CD14-positive monocyte (primary cell): Measurements from ENCODE around the gene ADK. TPM values are rescaled to one million over a fixed set of nuclear protein-coding genes. Genes with fewer than 3 reads are reported as not detected.

Experiments
- DNase-seq, 3 donors: peaks; one replicate each; pipeline ENCODE4 v3.0.0-alpha.2; 2011 to 2022
- H2AFZ ChIP-seq: 2 replicates; pipeline ENCODE4 v1.6.0; 2012; ENCODE audit warnings: mild to moderate bottlenecking, low read depth, low read length, inconsistent platforms; ENCODE audit not compliant: insufficient read depth, poor library complexity, severe bottlenecking
- H3K27ac ChIP-seq, 2 donors: 1 replicate in 1 of 2; 2 replicates in 1 of 2; pipeline ENCODE4 v1.5.1; 2012 to 2013; ENCODE audit warnings: low read length in 2 of 2, control low read depth in 1 of 2, inconsistent platforms in 1 of 2, low read depth in 1 of 2, mild to moderate bottlenecking in 1 of 2
- H3K27me3 ChIP-seq, 2 donors: one replicate each; pipeline versions ENCODE4 v1.6.0 to v1.6.1; 2011 to 2013; ENCODE audit warnings: low read length in 2 of 2; ENCODE audit not compliant: control insufficient read depth in 2 of 2, insufficient read depth in 2 of 2
- H3K36me3 ChIP-seq, 2 donors: replicated peaks in 1 of 2; 1 replicate in 1 of 2; 2 replicates in 1 of 2; pipeline versions ENCODE4 v1.5.1 to v1.6.1; 2012 to 2013; ENCODE audit warnings: low read length in 2 of 2, control low read depth in 1 of 2, inconsistent platforms in 1 of 2, mild to moderate bottlenecking in 1 of 2; ENCODE audit not compliant: insufficient read depth in 2 of 2, control insufficient read depth in 1 of 2
- H3K4me1 ChIP-seq, 2 donors: 1 replicate in 1 of 2; 2 replicates in 1 of 2; pipeline versions ENCODE4 v1.5.1 to v1.6.1; 2012 to 2013; ENCODE audit warnings: low read length in 2 of 2, control low read depth in 1 of 2, inconsistent platforms in 1 of 2, mild to moderate bottlenecking in 1 of 2, moderate library complexity in 1 of 2; ENCODE audit not compliant: insufficient read depth in 2 of 2, control insufficient read depth in 1 of 2
- H3K4me2 ChIP-seq: replicated peaks from 2 replicates; pipeline ENCODE3; 2012; ENCODE audit warnings: low read length, moderate library complexity, mild to moderate bottlenecking; ENCODE audit not compliant: poor library complexity, severe bottlenecking; ENCODE audit errors: extremely low read depth
- H3K4me3 ChIP-seq, 3 experiments: fragments of 200-600 bp in 1 of 3; sonication (generic) in 1 of 3; replicated peaks in 1 of 3; 1 replicate in 2 of 3; 2 replicates in 1 of 3; pipeline ENCODE4 v1.5.1; 2011 to 2013; ENCODE audit warnings: low read length in 3 of 3, mild to moderate bottlenecking in 3 of 3, control low read depth in 2 of 3, low read depth in 2 of 3, inconsistent platforms in 1 of 3, moderate library complexity in 1 of 3
- H3K79me2 ChIP-seq: 2 replicates; pipeline ENCODE4 v1.6.0; 2012; ENCODE audit warnings: mild to moderate bottlenecking, control low read depth, inconsistent platforms, low read length, moderate library complexity; ENCODE audit not compliant: insufficient read depth
- H3K9ac ChIP-seq: 2 replicates; pipeline ENCODE4 v1.6.0; 2017; ENCODE audit warnings: low read length, mild to moderate bottlenecking; ENCODE audit not compliant: insufficient read depth, poor library complexity, severe bottlenecking
- H3K9me3 ChIP-seq, 2 donors: replicated peaks in 1 of 2; 1 replicate in 1 of 2; 2 replicates in 1 of 2; pipeline versions ENCODE4 v1.5.1 to v1.6.1; 2012 to 2013; ENCODE audit warnings: low read length in 2 of 2, control low read depth in 1 of 2; ENCODE audit not compliant: control insufficient read depth in 1 of 2, insufficient read depth in 1 of 2
- H4K20me1 ChIP-seq: 2 replicates; pipeline ENCODE4 v1.6.0; 2012; ENCODE audit warnings: mild to moderate bottlenecking, low read length, control low read depth, moderate library complexity; ENCODE audit not compliant: insufficient read depth
- H3K27ac Mint-ChIP-seq, 7 donors: one replicate each; pipeline ENCODE4 v1.8.0; 2020; ENCODE audit warnings: mild to moderate bottlenecking in 7 of 7, mixed read lengths in 7 of 7, moderate library complexity in 6 of 7, inconsistent platforms in 2 of 7
- H3K27me3 Mint-ChIP-seq, 3 donors: one replicate each; pipeline ENCODE4 v1.8.0; 2021 to 2022; ENCODE audit warnings: low read depth in 3 of 3, mild to moderate bottlenecking in 3 of 3, mixed read lengths in 3 of 3, moderate library complexity in 3 of 3, inconsistent platforms in 1 of 3
- H3K36me3 Mint-ChIP-seq, 2 donors: one replicate each; pipeline ENCODE4 v1.8.0; 2020; ENCODE audit warnings: mixed read lengths in 2 of 2, inconsistent platforms in 1 of 2, mild to moderate bottlenecking in 1 of 2
- H3K4me1 Mint-ChIP-seq: one replicate; pipeline ENCODE4 v1.8.0; 2020; ENCODE audit warnings: mild to moderate bottlenecking, mixed read lengths
- H3K4me3 Mint-ChIP-seq, 2 donors: one replicate each; pipeline ENCODE4 v1.8.0; 2020; ENCODE audit warnings: mild to moderate bottlenecking in 2 of 2, mixed read lengths in 2 of 2, moderate library complexity in 1 of 2
- H3K9me3 Mint-ChIP-seq, 7 donors: one replicate each; pipeline ENCODE4 v1.8.0; 2020 to 2022; ENCODE audit warnings: mixed read lengths in 7 of 7, mild to moderate bottlenecking in 6 of 7, moderate library complexity in 6 of 7, inconsistent platforms in 2 of 7
- CTCF ChIP-seq: fragments of 200-600 bp; IDR thresholded peaks from one replicate; pipeline ENCODE4 v1.8.0; 2022; ENCODE audit warnings: antibody characterized with exemption, mild to moderate bottlenecking
- WGBS: methylation state at CpG from one replicate; pipeline ENCODE4 v1.1.5; 2013; ENCODE audit warnings: missing lambda C conversion rate; ENCODE audit not compliant: insufficient coverage; 5-methylcytosine and 5-hydroxymethylcytosine counted together
- intact Hi-C, 2 donors: fragments of 100-400 bp; cut with micrococcal nuclease; formaldehyde crosslinking; loops; one replicate each; pipeline versions ENCODE4 v1.15.0 to v1.15.1; 2023
- polyA plus RNA-seq, 3 donors: library from polyadenylated mRNA; depleted of rRNA in 1 of 3; unstranded in 2 of 3; stranded (reverse) in 1 of 3; fragments of 300-500 nt in 2 of 3; fragments of >200 nt in 1 of 3; fragmentation: Illumina TruSeq in 2 of 3; gene quantifications; 1 replicate in 2 of 3; 2 replicates in 1 of 3; pipeline ENCODE4 v1.2.3, GENCODE V29; 2012 to 2021

The ADK gene
- polyA plus RNA-seq, 3 donors: 6.4 to 38.2 (median 35.7) TPM

DNA sequence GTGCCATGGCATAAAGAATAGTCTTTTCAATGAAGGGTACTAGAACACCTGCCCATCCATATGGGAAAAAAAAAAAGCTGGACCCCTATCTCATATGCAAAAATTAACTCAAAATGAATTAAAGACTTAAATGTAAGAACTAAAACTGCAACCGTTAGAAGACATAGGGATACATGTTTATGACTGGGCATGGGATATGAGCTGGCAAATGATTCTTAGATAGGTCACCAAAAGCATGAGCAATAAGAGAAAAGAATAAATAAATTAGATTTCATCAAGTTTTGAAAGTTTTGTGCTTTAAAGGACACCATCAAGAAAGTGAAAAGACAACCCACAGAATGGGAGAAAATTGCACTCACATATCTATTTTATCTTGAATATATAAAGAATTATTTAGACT, 222.0 kb downstream of the ADK start:
- WGBS: no CpG with 5 or more reads among the region's 1 CpG
- no peak overlapping the region for H3K4me2 ChIP-seq
- no peaks in the 10 kb centered on the region for H3K27me3 ChIP-seq
- intact Hi-C loops: no loop called here
- no peaks in the 10 kb centered on the region for H4K20me1 ChIP-seq
- H2AFZ ChIP-seq: no peak overlapping the region
- no peak overlapping the region for H3K27ac ChIP-seq
- Mint-ChIP-seq H3K4me1 (no peaks in the 10 kb centered on the region), H3K36me3 (peaks cover 21% of the 10 kb centered on the region in 2 donors), H3K27me3 (no peaks in the 10 kb centered on the region), H3K27ac (no peak overlapping the region), H3K9me3 (no peaks in the 10 kb centered on the region), H3K4me3 (no peak overlapping the region)
- H3K36me3 ChIP-seq: peaks cover 8 to 10% of the 10 kb centered on the region in 2 donors
- no peak overlapping the region for H3K9ac ChIP-seq
- H3K79me2 ChIP-seq: no peaks in the 10 kb centered on the region
- no peaks in the 10 kb centered on the region for H3K9me3 ChIP-seq
- DNase-seq: no peak
- TF ChIP-seq CTCF: no peak
- H3K4me3 ChIP-seq: no peak overlapping the region
- H3K4me1 ChIP-seq: no peaks in the 10 kb centered on the region

DNA sequence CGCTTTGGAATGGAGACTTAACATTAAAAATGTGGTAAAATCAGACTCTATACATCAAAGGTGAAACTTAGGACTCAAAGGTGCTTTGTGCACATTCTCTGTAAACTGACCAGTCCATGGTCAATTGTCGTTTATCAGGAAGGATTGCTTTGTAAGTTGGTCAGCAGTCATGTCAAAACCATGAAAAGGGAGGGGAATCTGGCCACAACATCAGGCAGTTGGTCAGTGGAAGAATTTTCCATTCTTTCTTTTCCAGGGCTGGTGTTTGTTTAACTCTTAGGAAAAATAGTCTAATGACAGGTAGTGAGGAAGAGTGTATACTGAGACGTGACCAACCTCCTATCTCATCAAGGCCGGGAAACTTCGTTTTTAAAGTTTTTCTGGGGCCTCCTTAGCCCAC, 226.5 kb downstream of the ADK start:
- intact Hi-C loops: no loop called here
- no peak overlapping the region for H3K9ac ChIP-seq
- H3K27me3 ChIP-seq: no peaks in the 10 kb centered on the region
- no peaks in the 10 kb centered on the region for H3K4me1 ChIP-seq
- no peak overlapping the region for H3K4me2 ChIP-seq
- WGBS: 86% methylated on average over 1 of the region's 5 CpGs
- Mint-ChIP-seq H3K36me3 (no peaks in the 10 kb centered on the region), H3K4me1 (peaks cover 8% of the 10 kb centered on the region), H3K27ac (no peak overlapping the region), H3K27me3 (no peaks in the 10 kb centered on the region), H3K9me3 (peaks cover 0 to 3% (median 0%) of the 10 kb centered on the region in 7 donors), H3K4me3 (no peak overlapping the region)
- H3K9me3 ChIP-seq: no peaks in the 10 kb centered on the region
- H3K27ac ChIP-seq: no peak overlapping the region
- no peaks in the 10 kb centered on the region for H3K36me3 ChIP-seq
- no peak overlapping the region for H2AFZ ChIP-seq
- TF ChIP-seq CTCF: no peak
- no peaks in the 10 kb centered on the region for H4K20me1 ChIP-seq
- H3K79me2 ChIP-seq: no peaks in the 10 kb centered on the region
- H3K4me3 ChIP-seq: no peak overlapping the region
- DNase-seq: no peak
